Astrocyte (in vitro differentiated cells and primary cell): ENCODE data around the gene UBR4. TPM values are rescaled to one million over a fixed set of nuclear protein-coding genes. Genes with fewer than 3 reads are reported as not detected.

Source experiments
- DNase-seq: peaks from one replicate; pipeline ENCODE4 v3.0.0-alpha.2; 2010; ENCODE audit warnings: low read depth
- FAIRE-seq: peaks from 2 replicates; lab custom pipeline; 2011; peaks lifted over from hg19 to GRCh38; lab: Jason Lieb, UNC
- H2AFZ ChIP-seq: 2 replicates; pipeline ENCODE4 v1.6.0; 2012; ENCODE audit warnings: low read depth, low read length, inconsistent platforms
- H3K27ac ChIP-seq: 2 replicates; pipeline ENCODE4 v1.5.1; 2011; ENCODE audit warnings: low read depth, low read length, inconsistent platforms
- H3K27me3 ChIP-seq: 2 replicates; pipeline ENCODE4 v1.6.0; 2011; ENCODE audit warnings: low read length, inconsistent platforms; ENCODE audit not compliant: insufficient read depth
- H3K36me3 ChIP-seq: 2 replicates; pipeline ENCODE4 v1.5.1; 2011; ENCODE audit warnings: low read length, inconsistent platforms; ENCODE audit not compliant: insufficient read depth
- H3K4me1 ChIP-seq: 2 replicates; pipeline ENCODE4 v1.5.1; 2011; ENCODE audit warnings: low read length, inconsistent platforms; ENCODE audit not compliant: insufficient read depth
- H3K4me2 ChIP-seq: 2 replicates; pipeline ENCODE4 v1.6.0; 2012; ENCODE audit warnings: low read length, inconsistent platforms
- H3K4me3 ChIP-seq: 2 replicates; pipeline ENCODE4 v1.5.1; 2011; ENCODE audit warnings: low read depth, mild to moderate bottlenecking, low read length, inconsistent platforms; ENCODE audit not compliant: insufficient read depth
- H3K79me2 ChIP-seq: 2 replicates; pipeline ENCODE4 v1.6.0; 2012; ENCODE audit warnings: mild to moderate bottlenecking, low read length, inconsistent platforms; ENCODE audit not compliant: insufficient read depth
- H3K9ac ChIP-seq: 2 replicates; pipeline ENCODE4 v1.6.0; 2012; ENCODE audit warnings: mild to moderate bottlenecking, low read length, inconsistent platforms
- H3K9me3 ChIP-seq: 2 replicates; pipeline ENCODE4 v1.5.1; 2012; ENCODE audit warnings: low read depth, mild to moderate bottlenecking, low read length, inconsistent platforms; ENCODE audit not compliant: insufficient read depth
- H4K20me1 ChIP-seq: 2 replicates; pipeline ENCODE4 v1.6.0; 2012; ENCODE audit warnings: low read length, inconsistent platforms; ENCODE audit not compliant: insufficient read depth
- H3K27ac Mint-ChIP-seq: one replicate; pipeline ENCODE4 v1.8.0; 2021; ENCODE audit warnings: mild to moderate bottlenecking, mixed read lengths; ENCODE audit not compliant: unreplicated experiment
- H3K27me3 Mint-ChIP-seq: one replicate; pipeline ENCODE4 v1.8.0; 2021; ENCODE audit warnings: low read depth, mixed read lengths; ENCODE audit not compliant: unreplicated experiment
- H3K36me3 Mint-ChIP-seq: one replicate; pipeline ENCODE4 v1.8.0; 2021; ENCODE audit warnings: low read depth, mixed read lengths; ENCODE audit not compliant: unreplicated experiment
- H3K4me1 Mint-ChIP-seq: one replicate; pipeline ENCODE4 v1.8.0; 2021; ENCODE audit warnings: low read depth, mixed read lengths; ENCODE audit not compliant: unreplicated experiment
- H3K4me3 Mint-ChIP-seq: one replicate; pipeline ENCODE4 v1.8.0; 2021; ENCODE audit warnings: mild to moderate bottlenecking, moderate library complexity, mixed read lengths; ENCODE audit not compliant: unreplicated experiment
- H3K9me3 Mint-ChIP-seq: one replicate; pipeline ENCODE4 v1.8.0; 2021; ENCODE audit warnings: mild to moderate bottlenecking, mixed read lengths; ENCODE audit not compliant: unreplicated experiment
- EZH2 ChIP-seq: IDR thresholded peaks from 2 replicates; pipeline ENCODE4 v1.6.1; 2012; ENCODE audit warnings: mild to moderate bottlenecking, low read length, inconsistent platforms; ENCODE audit not compliant: insufficient read depth
- total RNA-seq: library from RNA; stranded (reverse); gene quantifications from 2 replicates; pipeline ENCODE4 v1.2.1, GENCODE V29; 2021
- TF ChIP-seq, protein P1 (sequence below): IDR thresholded peaks from 2 replicates; pipeline ENCODE4 v1.5.1; 2011; ENCODE audit warnings: low read depth, mild to moderate bottlenecking, inconsistent platforms, low read length, moderate library complexity; ENCODE audit not compliant: insufficient read depth

UBR4 gene
- total RNA-seq, 1 donor from 2014 or later = 153 TPM

- Histone ChIP-seq H3K79me2 (no peaks in the 10 kb centered on the region), H3K4me1 (peaks cover 21% of the 10 kb centered on the region), H2AFZ (no peak overlapping the region), H3K9me3 (no peaks in the 10 kb centered on the region), H3K4me3 (no peak overlapping the region), H3K27me3 (no peaks in the 10 kb centered on the region), H3K9ac (no peak overlapping the region), H3K27ac (no peak overlapping the region), H3K36me3 (no peaks in the 10 kb centered on the region), H4K20me1 (no peaks in the 10 kb centered on the region), H3K4me2 (no peak overlapping the region)
- no peaks in the 10 kb centered on the region for H3K36me3 Mint-ChIP-seq
- no peak for TF ChIP-seq EZH2
- TF ChIP-seq, protein P1, sequence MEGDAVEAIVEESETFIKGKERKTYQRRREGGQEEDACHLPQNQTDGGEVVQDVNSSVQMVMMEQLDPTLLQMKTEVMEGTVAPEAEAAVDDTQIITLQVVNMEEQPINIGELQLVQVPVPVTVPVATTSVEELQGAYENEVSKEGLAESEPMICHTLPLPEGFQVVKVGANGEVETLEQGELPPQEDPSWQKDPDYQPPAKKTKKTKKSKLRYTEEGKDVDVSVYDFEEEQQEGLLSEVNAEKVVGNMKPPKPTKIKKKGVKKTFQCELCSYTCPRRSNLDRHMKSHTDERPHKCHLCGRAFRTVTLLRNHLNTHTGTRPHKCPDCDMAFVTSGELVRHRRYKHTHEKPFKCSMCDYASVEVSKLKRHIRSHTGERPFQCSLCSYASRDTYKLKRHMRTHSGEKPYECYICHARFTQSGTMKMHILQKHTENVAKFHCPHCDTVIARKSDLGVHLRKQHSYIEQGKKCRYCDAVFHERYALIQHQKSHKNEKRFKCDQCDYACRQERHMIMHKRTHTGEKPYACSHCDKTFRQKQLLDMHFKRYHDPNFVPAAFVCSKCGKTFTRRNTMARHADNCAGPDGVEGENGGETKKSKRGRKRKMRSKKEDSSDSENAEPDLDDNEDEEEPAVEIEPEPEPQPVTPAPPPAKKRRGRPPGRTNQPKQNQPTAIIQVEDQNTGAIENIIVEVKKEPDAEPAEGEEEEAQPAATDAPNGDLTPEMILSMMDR = no peak
- DNase-seq = no peak
- H3K4me3 Mint-ChIP-seq = no peak overlapping the region
- peaks cover 5% of the 10 kb centered on the region for H3K27me3 Mint-ChIP-seq
- FAIRE-seq = no peak
- H3K4me1 Mint-ChIP-seq = peaks cover 5% of the 10 kb centered on the region
- peaks cover 7% of the 10 kb centered on the region for H3K9me3 Mint-ChIP-seq
- H3K27ac Mint-ChIP-seq = no peak overlapping the region
Measured at GRCh38 chr1:19064906-19065450, 145.1 kb downstream of the UBR4 start.

DNA sequence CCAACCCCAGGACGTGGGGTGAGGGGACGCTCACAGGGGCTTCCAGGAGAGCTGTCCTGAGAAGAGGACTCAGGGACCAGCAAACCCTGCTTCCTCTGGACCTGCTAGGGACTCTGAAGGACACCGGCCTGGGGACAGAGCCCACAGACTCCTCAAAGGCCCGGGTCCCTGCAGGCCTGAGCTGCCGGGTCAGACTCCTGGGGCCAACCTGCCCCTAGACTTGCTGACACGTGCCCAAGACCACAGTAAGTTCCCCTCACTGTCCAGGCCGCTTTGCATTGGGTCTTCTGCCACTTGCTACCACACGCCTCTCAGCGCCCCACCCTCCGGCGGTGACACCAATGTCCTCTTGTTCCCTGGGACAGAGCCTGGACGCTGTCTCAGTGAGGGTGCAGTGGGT, 146.9 kb downstream of the UBR4 start:
- TF ChIP-seq, protein P1 = no peak
- TF ChIP-seq EZH2 = no peak
- H4K20me1 ChIP-seq = no peaks in the 10 kb centered on the region
- H3K9ac ChIP-seq = no peak overlapping the region
- H3K27ac ChIP-seq = no peak overlapping the region
- Mint-ChIP-seq H3K27ac (no peak overlapping the region), H3K36me3 (no peaks in the 10 kb centered on the region), H3K4me1 (peaks cover 5% of the 10 kb centered on the region), H3K4me3 (no peak overlapping the region), H3K27me3 (peaks cover 9% of the 10 kb centered on the region), H3K9me3 (peaks cover 7% of the 10 kb centered on the region)
- no peak overlapping the region for H3K4me3 ChIP-seq
- H2AFZ ChIP-seq = no peak overlapping the region
- H3K79me2 ChIP-seq = no peaks in the 10 kb centered on the region
- no peak overlapping the region for H3K4me2 ChIP-seq
- FAIRE-seq (no peak), DNase-seq (no peak)
- H3K27me3 ChIP-seq = peaks cover 4% of the 10 kb centered on the region
- H3K4me1 ChIP-seq = peaks cover 20% of the 10 kb centered on the region
- H3K36me3 ChIP-seq = no peaks in the 10 kb centered on the region
- H3K9me3 ChIP-seq = no peaks in the 10 kb centered on the region

DNA sequence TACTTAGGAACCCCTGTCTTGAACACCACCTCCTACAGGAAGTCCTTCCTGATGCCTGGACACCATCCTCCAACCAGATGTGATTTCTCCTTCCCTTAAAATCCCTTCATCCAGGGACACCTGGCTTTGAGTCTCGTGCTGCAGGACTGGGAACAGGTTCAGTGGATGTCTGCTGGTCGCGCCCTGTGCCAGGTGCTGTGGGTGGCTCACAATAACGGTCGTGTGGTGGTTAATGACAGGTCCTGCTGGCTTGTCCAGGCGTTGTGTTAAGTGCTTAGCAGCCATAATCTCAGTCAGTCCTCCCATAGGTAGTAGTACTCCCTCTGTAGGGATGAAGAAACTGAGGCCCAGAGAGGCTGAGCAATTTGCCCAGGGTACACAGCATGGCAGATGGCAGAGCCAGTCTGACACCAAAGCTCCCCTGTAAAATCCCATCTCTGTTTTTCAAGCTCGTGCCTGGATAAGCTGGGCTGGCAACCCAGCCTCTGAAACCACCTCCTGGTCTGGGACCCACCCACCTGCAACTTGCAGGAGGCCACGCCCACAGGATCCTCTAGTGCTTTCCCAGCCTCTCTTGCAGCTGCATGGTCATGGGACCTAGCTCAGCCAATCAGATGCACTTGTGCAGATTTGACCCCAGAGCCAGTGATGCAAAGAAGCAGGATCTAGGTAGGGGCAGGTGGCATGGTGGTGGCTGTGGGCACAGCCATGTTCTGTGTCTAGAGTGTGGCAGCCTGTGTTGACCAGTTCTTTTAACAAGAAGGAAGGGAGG, 147.6 kb downstream of the UBR4 start:
- Histone ChIP-seq H3K4me2 (no peak overlapping the region), H3K27ac (no peak overlapping the region), H3K36me3 (no peaks in the 10 kb centered on the region), H3K9ac (no peak overlapping the region), H2AFZ (no peak overlapping the region), H3K4me3 (no peak overlapping the region), H4K20me1 (no peaks in the 10 kb centered on the region), H3K79me2 (no peaks in the 10 kb centered on the region), H3K27me3 (peaks cover 4% of the 10 kb centered on the region), H3K4me1 (peaks cover 14% of the 10 kb centered on the region), H3K9me3 (no peaks in the 10 kb centered on the region)
- Mint-ChIP-seq H3K4me1 (peaks cover 5% of the 10 kb centered on the region), H3K36me3 (no peaks in the 10 kb centered on the region), H3K27ac (peak overlapping the region; percentile 34), H3K27me3 (peaks cover 6% of the 10 kb centered on the region), H3K4me3 (no peak overlapping the region), H3K9me3 (peaks cover 7% of the 10 kb centered on the region)
- DNase-seq = no peak
- FAIRE-seq = no peak
- TF ChIP-seq EZH2 = no peak
- TF ChIP-seq, protein P1 = no peak
